ENCODE data around the gene PABPC4L.
"Not testable (repeated sequence)": the region's sequence is repeated elsewhere in the genome, so short reads cannot be mapped to it uniquely, and the experiment has no call there.

The PABPC4L gene

GRCh38 chr4:134201216-134202161 is at the start of gene PABPC4L:
PABPC4L (minus strand) TSS chr4:134201789; CDS start chr4:134201019, 770 bp downstream.
- TF ChIP-seq ZFX (IDR thresholded peaks at IDR 0.05; ENCODE audit: borderline replicate concordance) (no peak), CTCF (IDR thresholded peaks at IDR 0.05) (no peak)
- peak within 1 kb of the TSS; percentile 41 for H3K27ac ChIP-seq

- H3K27ac ChIP-seq, result no peak overlapping the region
- no peak for TF ChIP-seq CTCF (IDR thresholded peaks at IDR 0.05)
- no peak for TF ChIP-seq ZFX (IDR thresholded peaks at IDR 0.05; ENCODE audit: borderline replicate concordance)
Measured at GRCh38 chr4:134251322-134251721, 49.7 kb upstream of the PABPC4L start.

GRCh38 chr4:134243742-134244713 is 42.4 kb upstream of the PABPC4L start:
- peak overlapping the region; percentile 60 for H3K27ac ChIP-seq

GRCh38 chr4:134219043-134219442 is 17.5 kb upstream of the PABPC4L start:
- TF ChIP-seq CTCF (IDR thresholded peaks at IDR 0.05) (no peak), ZFX (IDR thresholded peaks at IDR 0.05; ENCODE audit: borderline replicate concordance) (no peak)
- no peak overlapping the region for H3K27ac ChIP-seq

More at GRCh38 chr4:134243742-134244713, 42.4 kb upstream of the PABPC4L start:
- TF ChIP-seq CTCF (IDR thresholded peaks at IDR 0.05) (no peak), ZFX (IDR thresholded peaks at IDR 0.05; ENCODE audit: borderline replicate concordance) (no peak)

- no peak overlapping the region for H3K27ac ChIP-seq
- no peak for TF ChIP-seq ZFX (IDR thresholded peaks at IDR 0.05; ENCODE audit: borderline replicate concordance)
- no peak for TF ChIP-seq CTCF (IDR thresholded peaks at IDR 0.05)
Measured at GRCh38 chr4:134216411-134216810, 14.8 kb upstream of the PABPC4L start.

- H3K27ac ChIP-seq, result no peak overlapping the region
- TF ChIP-seq ZFX (IDR thresholded peaks at IDR 0.05; ENCODE audit: borderline replicate concordance), result no peak
- no peak for TF ChIP-seq CTCF (IDR thresholded peaks at IDR 0.05)
Measured at GRCh38 chr4:134215620-134216344, 14.2 kb upstream of the PABPC4L start.

- not testable (repeated sequence) for H3K27ac ChIP-seq
Measured at GRCh38 chr4:134207955-134208354, 6.4 kb upstream of the PABPC4L start.

All from 22Rv1 (cell line).